GM12878 (cell line): ENCODE data around the gene SCARF2. TPM values are rescaled to one million over a fixed set of nuclear protein-coding genes. Genes with fewer than 3 reads are reported as not detected.

Source experiments
- ATAC-seq: fragments of 200-7000 bp; cut with Tn5 transposase; 3 replicates; pipeline ENCODE4 v1.9.1; 2020; ENCODE audit warnings: mild to moderate bottlenecking, moderate library complexity
- BruUV-seq: library from RNA; stranded (reverse); fragments of 400-500 nt; replicated peaks from 2 replicates; lab custom pipeline; 2021; lab: Mats Ljungman, UMichigan
- CTCF ChIA-PET: fragments of 300-600 bp; sonication (Branson Sonifier 250); formaldehyde crosslinking; extraction: SDS; loops from one replicate; lab custom pipeline; 2021; ENCODE audit warnings: inconsistent platforms; lab: Yijun Ruan, JAX
- POLR2A ChIA-PET: fragments of 350-600 bp; formaldehyde crosslinking; extraction: SDS; loops from one replicate; lab custom pipeline; 2021; ENCODE audit warnings: inconsistent platforms; lab: Charles Lee
- RAD21 ChIA-PET: fragments of 300-600 bp; sonication (Branson Sonifier 250); formaldehyde crosslinking; loops from one replicate; lab custom pipeline; 2023; ENCODE audit warnings: antibody characterized with exemption; ENCODE audit not compliant: unreplicated experiment; lab: Charles Lee
- SMC1A ChIA-PET: fragments of 300-600 bp; sonication (Branson Sonifier 250); formaldehyde crosslinking; loops from one replicate; lab custom pipeline; 2023; ENCODE audit not compliant: unreplicated experiment, uncharacterized antibody; lab: Charles Lee
- DNase-seq: peaks from one replicate; pipeline ENCODE4 v3.0.0-alpha.2; 2011; ENCODE audit warnings: low read depth, low spot score
- FAIRE-seq: peaks from 3 replicates; lab custom pipeline; 2011; peaks lifted over from hg19 to GRCh38; lab: Jason Lieb, UNC
- H2AFZ ChIP-seq: 2 replicates; pipeline ENCODE4 v1.6.0; 2011; ENCODE audit warnings: low read depth, low read length, control low read depth; ENCODE audit not compliant: control insufficient read depth
- H3K27ac ChIP-seq: 2 replicates; pipeline ENCODE4 v1.5.1; 2011; ENCODE audit warnings: control low read depth; ENCODE audit not compliant: control insufficient read depth, insufficient read depth
- H3K27me3 ChIP-seq, 2 experiments: replicated peaks in 1 of 2; 2 replicates each; pipeline versions ENCODE4 v1.6.0 to v1.6.1; 2011; ENCODE audit warnings: low read length in 1 of 2; ENCODE audit not compliant: control insufficient read depth in 2 of 2, insufficient read depth in 2 of 2
- H3K36me3 ChIP-seq, 2 experiments: 2 replicates each; pipeline ENCODE4 v1.5.1; 2011; ENCODE audit warnings: low read length in 1 of 2; ENCODE audit not compliant: control insufficient read depth in 2 of 2, insufficient read depth in 2 of 2
- H3K4me1 ChIP-seq: 2 replicates; pipeline ENCODE4 v1.6.1; 2011; ENCODE audit warnings: mild to moderate bottlenecking, low read length, moderate library complexity, mixed read lengths; ENCODE audit not compliant: control insufficient read depth, insufficient read depth
- H3K4me2 ChIP-seq: 2 replicates; pipeline ENCODE4 v1.6.0; 2011; ENCODE audit warnings: control low read depth; ENCODE audit not compliant: control insufficient read depth, insufficient read depth
- H3K4me3 ChIP-seq: fragments of 200-600 bp; sonication (generic); 2 replicates; pipeline ENCODE4 v1.5.1; 2016
- H3K79me2 ChIP-seq: 2 replicates; pipeline ENCODE4 v1.6.0; 2011; ENCODE audit warnings: low read length; ENCODE audit not compliant: control insufficient read depth, insufficient read depth
- H3K9ac ChIP-seq: 2 replicates; pipeline ENCODE4 v1.8.0; 2011; ENCODE audit warnings: low read length, control low read depth, mixed read lengths; ENCODE audit not compliant: control insufficient read depth, insufficient read depth
- H3K9me3 ChIP-seq: replicated peaks from 3 replicates; pipeline ENCODE4 v1.5.1; 2011; ENCODE audit warnings: mild to moderate bottlenecking, low read length; ENCODE audit not compliant: control insufficient read depth, insufficient read depth
- H4K20me1 ChIP-seq: 2 replicates; pipeline ENCODE4 v1.6.0; 2011; ENCODE audit not compliant: control insufficient read depth, insufficient read depth
- ATF3 ChIP-seq: IDR thresholded peaks from 2 replicates; pipeline ENCODE4 v1.6.1; 2011; ENCODE audit warnings: low read depth, mild to moderate bottlenecking, low read length, moderate library complexity, borderline replicate concordance; ENCODE audit errors: extremely low read depth
- EED ChIP-seq: sonication (generic); IDR thresholded peaks from 2 replicates; pipeline ENCODE4 v1.6.1; 2016; ENCODE audit warnings: antibody characterized with exemption, low read depth
- ETV6 ChIP-seq, 2 experiments: fragments of 450-650 bp in 1 of 2; IDR thresholded peaks in 1 of 2; conservative IDR thresholded peaks in 1 of 2; 2 replicates each; pipeline ENCODE4 v1.6.1; 2014; ENCODE audit warnings: antibody characterized with exemption in 1 of 2, borderline replicate concordance in 1 of 2, low read depth in 1 of 2, mild to moderate bottlenecking in 1 of 2, moderate library complexity in 1 of 2
- MXI1 ChIP-seq: fragments of 150-350 bp; IDR thresholded peaks from 2 replicates; pipeline ENCODE4 v1.6.1; 2011; ENCODE audit warnings: low read depth, mild to moderate bottlenecking, inconsistent platforms, low read length, improper control_type of control experiment
- MYB ChIP-seq: fragments of 150-350 bp; IDR thresholded peaks from 2 replicates; pipeline ENCODE4 v1.6.1; 2014; ENCODE audit warnings: mild to moderate bottlenecking, low read depth, low read length, borderline replicate concordance
- RAD51 ChIP-seq: fragments of 450-650 bp; IDR thresholded peaks from 2 replicates; pipeline ENCODE4 v1.6.1; 2016; ENCODE audit warnings: moderate library complexity, mild to moderate bottlenecking, inconsistent platforms
- WRNIP1 ChIP-seq: IDR thresholded peaks from 2 replicates; pipeline ENCODE4 v1.6.1; 2011; ENCODE audit warnings: low read depth, low read length, improper control_type of control experiment, borderline replicate concordance
- WGBS: methylation state at CpG from one replicate; pipeline ENCODE4 v1.1.6; 2016; ENCODE audit warnings: low lambda C conversion rate; ENCODE audit not compliant: insufficient replicate concordance, insufficient coverage; ENCODE audit errors: missing lambda C conversion rate; 5-methylcytosine and 5-hydroxymethylcytosine counted together
- in situ Hi-C: fragments of 300-500 bp; cut with MboI; formaldehyde crosslinking; loops from 9 replicates; pipeline ENCODE4 v1.14.3; 2018; ENCODE audit warnings: mixed read lengths
- intact Hi-C: fragments of 100-400 bp; cut with micrococcal nuclease; formaldehyde crosslinking; loops from one replicate; pipeline ENCODE4 v1.14.2; 2022; ENCODE audit not compliant: unreplicated experiment
- polyA plus RNA-seq, 11 experiments: library from polyadenylated mRNA; depleted of rRNA in 4 of 11; unstranded in 6 of 11; stranded (reverse) in 5 of 11; fragments of >200 nt; fragmentation: Nextera tagmentation in 4 of 11; fragmentation: Illumina TruSeq in 1 of 11; extraction: Ambion mirVana in 4 of 11; extraction: Trizol in 1 of 11; gene quantifications; 1 replicate in 1 of 11; 2 replicates in 10 of 11; pipeline versions ENCODE4 v1.2.1 to v1.2.3, GENCODE V29; 2011 to 2016; ENCODE audit warnings: inconsistent platforms in 2 of 11, missing spikeins in 2 of 11, low read depth in 1 of 11
- total RNA-seq, 4 experiments: library from RNA; depleted of rRNA in 3 of 4; stranded (reverse); fragments of >200 nt in 3 of 4; fragmentation: Illumina TruSeq in 1 of 4; extraction: Trizol in 1 of 4; gene quantifications; 2 replicates each; pipeline versions ENCODE4 v1.2.1 to v1.2.3, GENCODE V29; 2013 to 2021

Gene SCARF2
- total and polyA plus RNA-seq, 10 of the 15 experiments (the other 5 are each of a cell fraction or from before 2014, with no cell fraction given), result 0.01 to 0.74 (median 0.17) TPM; not detected in 5

GRCh38 chr22:20386336-20386735 lies 51.3 kb downstream of the SCARF2 start (continued):
- TF ChIP-seq ATF3, result no peak
- TF ChIP-seq MXI1, result no peak
- TF ChIP-seq, all 136 proteins: peak for 0

- ChIA-PET SMC1A (interaction anchor here (0.9 kb wide), 1 partner anchor 11 kb away, joined by 4 read pairs; no protein-coding TSS in a partner anchor), CTCF (interaction anchor here (0.9 kb wide), 1 partner anchor 18 kb away, joined by 3 read pairs; no protein-coding TSS in a partner anchor), POLR2A (no interaction called here)
Measured at GRCh38 chr22:20384865-20385264, 52.8 kb downstream of the SCARF2 start.

More at GRCh38 chr22:20384865-20385264, 52.8 kb downstream of the SCARF2 start:
- no peaks in the 10 kb centered on the region; the same call in 2 of the 3 replicates for H3K9me3 ChIP-seq
- in situ Hi-C loops, result no loop called here
- no peak overlapping the region for H3K4me2 ChIP-seq
- H3K36me3 ChIP-seq, result no peaks in the 10 kb centered on the region
- no peak for FAIRE-seq
- BruUV-seq, result no TSS peak
- H3K27me3 ChIP-seq, result peaks cover 0 to 3% of the 10 kb centered on the region in 2 experiments; a peak in 1 of 4 replicates
- no peak overlapping the region for H3K4me3 ChIP-seq
- no peaks in the 10 kb centered on the region for H4K20me1 ChIP-seq
- no peak for ATAC-seq
- peaks cover 4% of the 10 kb centered on the region; the same call in 1 of the 2 replicates for H3K4me1 ChIP-seq
- no peak overlapping the region for H2AFZ ChIP-seq
- H3K27ac ChIP-seq, result no peak overlapping the region
- intact Hi-C loops, result no loop called here
- WGBS, result 62% methylated on average over 6 of the region's 6 CpGs
- H3K9ac ChIP-seq, result no peak overlapping the region
- no peak for DNase-seq
- RAD21 ChIA-PET, result no interaction called here
- no peaks in the 10 kb centered on the region for H3K79me2 ChIP-seq
- no peak for TF ChIP-seq RAD51
- TF ChIP-seq EED, result no peak
- TF ChIP-seq WRNIP1, result no peak
- TF ChIP-seq ETV6 (conservative IDR thresholded peaks at IDR 0.05 in 1 of 2, IDR thresholded peaks at IDR 0.05 in 1 of 2; ENCODE audit: borderline replicate concordance in 1 of 2, low read depth in 1 of 2), result no peak
- TF ChIP-seq MYB, result no peak
